Stimulated activated CD4-positive, alpha-beta T cell treated with anti-CD3 and anti-CD28 coated beads, Interleukin-1b, Interleukin-23, amount 100 ng/mL, for 24 hours (primary cell): Measurements from ENCODE around the gene MIPEP.

ENCODE experiments used
- DNase-seq, 4 experiments: peaks; one replicate each; pipeline ENCODE4 v3.0.0-alpha.2; 2020; ENCODE audit warnings: low read depth in 4 of 4, low spot score in 1 of 4

MIPEP gene

DNA sequence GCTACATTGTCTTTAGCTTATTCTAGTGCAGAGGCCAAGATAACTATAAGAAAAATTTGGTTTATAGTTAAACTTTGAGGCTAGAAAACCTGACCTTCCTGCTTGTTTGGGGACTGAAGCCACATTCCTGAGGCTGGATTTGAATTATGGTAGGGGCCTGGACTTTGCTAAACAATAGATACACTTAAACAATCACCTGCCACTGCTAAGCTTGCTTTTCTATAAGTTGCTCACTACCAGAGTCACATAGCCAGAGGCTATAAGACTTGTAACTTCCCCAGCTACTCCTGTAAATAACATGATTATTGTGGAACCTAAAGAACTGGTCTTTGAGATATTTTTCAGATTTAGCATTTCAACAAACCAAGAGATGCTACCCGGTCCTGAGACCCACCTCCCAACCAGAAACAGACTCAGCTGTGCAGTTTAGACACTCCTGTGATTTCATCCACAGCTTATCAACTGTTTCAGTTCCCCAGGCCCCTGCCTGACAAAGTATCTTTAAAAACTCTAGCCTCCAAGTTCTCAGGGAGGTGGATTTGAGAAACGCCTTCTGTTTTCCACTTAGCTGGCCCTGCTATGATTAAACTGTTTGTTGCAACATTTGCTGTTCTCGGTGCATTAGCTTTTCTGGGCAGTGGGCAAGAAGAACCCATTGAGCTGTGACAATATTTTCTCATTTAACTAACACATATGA lies 77.7 kb downstream of the MIPEP start:
- no peak for DNase-seq

DNA sequence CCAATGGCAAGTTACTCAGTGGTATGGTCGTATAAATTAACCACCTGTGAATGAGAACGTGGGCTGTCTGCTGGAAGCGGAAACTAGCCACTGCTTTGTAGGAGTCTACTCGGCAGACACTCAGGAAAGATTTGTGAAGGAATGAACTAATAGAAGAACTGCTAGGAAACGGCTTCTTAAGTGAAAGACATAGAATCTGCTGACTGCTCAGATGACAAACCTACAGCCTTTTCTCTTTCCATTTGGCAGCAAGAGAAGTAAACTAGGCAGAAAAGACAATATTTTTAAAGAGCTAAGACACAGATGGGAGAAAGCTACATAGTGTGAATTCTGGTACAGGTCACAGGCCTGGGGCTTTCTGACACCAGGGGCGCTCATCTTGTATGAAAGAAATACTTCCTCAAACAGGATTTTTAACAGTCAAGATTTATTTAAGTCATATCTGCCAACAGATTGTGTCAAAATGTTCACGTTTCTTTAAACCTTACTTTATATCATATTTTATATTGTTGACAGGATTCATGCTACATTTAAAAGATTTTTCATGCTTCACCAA lies 78.4 kb downstream of the MIPEP start:
- no peak for DNase-seq

GRCh38 chr13:23808803-23809202 lies 80.4 kb downstream of the MIPEP start:
- no peak for DNase-seq

DNA sequence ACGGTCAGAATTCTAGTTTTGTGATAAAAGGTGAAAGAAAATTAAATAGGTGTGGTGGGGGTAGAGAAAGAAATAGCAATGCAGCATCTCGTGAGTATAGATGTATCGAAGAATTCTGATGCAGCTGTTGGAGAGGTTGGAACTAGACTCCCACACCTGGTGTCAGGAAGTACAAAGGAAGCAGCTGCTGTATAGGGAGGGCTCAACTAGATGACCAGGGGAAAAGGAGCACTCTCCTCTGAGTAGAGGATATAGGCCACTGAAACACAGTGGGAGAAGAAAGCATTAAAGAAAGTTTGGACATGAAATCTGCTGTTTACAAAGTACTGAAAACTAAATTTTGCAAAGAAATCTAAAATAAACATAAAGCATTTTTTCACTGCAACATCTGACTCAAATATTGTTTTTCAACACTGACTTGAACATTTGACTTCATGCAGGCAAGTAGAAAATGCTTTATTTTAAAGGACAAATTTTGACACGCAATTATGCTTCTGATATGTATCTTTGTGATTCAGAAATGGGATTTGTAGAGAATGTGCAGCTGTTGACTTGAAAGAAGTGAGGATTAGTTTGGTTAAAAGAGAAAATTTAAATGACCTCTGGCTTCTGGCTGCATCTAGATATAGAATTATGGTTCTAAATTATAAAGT lies 82.2 kb downstream of the MIPEP start:
- no peak for DNase-seq

DNA sequence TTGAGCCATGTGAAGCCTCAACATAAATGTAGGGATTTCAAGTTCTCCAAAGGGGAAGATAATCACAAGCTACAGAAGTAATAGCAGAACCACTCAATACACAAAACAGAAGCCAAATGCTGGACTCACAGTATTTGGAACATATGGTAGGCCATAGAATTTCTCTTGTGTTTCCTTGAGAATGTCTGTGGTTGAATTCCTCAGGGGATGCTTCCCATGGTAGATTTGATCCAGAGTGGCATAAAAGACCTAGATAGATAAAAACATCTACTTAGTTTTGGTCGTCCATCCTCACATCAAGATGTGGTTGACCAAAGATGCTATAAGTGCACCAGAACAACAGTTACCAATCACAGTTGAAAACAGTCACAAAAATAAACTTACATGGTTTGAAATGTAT lies 83.4 kb downstream of the MIPEP start:
- DNase-seq, result no peak

GRCh38 chr13:23805122-23805521 lies 84.1 kb downstream of the MIPEP start:
- DNase-seq, result no peak

DNA sequence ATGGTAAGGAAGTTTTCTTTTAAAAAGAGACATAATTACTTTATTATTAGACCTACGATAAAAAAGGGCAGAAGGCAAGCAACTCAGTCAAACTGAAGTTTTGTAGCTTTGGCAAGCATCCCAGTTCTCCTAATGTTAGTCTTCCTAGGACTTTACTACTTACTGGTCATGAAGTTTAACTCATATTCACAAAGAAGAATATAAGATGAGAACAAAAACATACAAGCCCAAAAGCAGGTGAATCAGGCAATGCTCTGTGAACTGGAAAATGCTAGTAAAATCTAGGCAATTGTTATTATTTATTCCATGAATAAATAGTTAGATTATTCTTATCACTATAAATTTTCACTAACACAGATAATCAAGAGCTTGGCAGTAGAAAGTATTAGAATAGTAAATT lies 85.0 kb downstream of the MIPEP start:
- no peak for DNase-seq

DNA sequence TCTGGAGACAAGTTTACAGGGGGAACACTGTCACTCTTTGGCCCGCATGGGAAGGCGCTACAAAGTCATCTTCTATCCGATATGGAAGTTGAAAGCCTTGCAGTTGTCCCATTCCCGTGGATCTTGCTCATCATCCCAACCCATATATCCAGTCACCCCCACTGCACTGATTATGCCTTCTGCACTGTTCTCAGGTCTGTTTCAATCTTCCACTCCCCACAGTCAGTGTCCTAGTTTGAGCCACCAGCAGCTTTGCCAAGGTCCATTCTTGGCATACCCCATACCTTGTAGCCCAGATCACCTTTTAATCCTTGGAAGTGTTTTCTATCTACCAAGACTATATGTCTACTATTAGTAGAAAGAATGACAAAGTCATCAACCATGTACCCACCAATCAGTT lies 88.1 kb downstream of the MIPEP start:
- DNase-seq, result no peak

GRCh38 chr13:23799945-23800344 lies 89.3 kb downstream of the MIPEP start:
- DNase-seq, result no peak

DNA sequence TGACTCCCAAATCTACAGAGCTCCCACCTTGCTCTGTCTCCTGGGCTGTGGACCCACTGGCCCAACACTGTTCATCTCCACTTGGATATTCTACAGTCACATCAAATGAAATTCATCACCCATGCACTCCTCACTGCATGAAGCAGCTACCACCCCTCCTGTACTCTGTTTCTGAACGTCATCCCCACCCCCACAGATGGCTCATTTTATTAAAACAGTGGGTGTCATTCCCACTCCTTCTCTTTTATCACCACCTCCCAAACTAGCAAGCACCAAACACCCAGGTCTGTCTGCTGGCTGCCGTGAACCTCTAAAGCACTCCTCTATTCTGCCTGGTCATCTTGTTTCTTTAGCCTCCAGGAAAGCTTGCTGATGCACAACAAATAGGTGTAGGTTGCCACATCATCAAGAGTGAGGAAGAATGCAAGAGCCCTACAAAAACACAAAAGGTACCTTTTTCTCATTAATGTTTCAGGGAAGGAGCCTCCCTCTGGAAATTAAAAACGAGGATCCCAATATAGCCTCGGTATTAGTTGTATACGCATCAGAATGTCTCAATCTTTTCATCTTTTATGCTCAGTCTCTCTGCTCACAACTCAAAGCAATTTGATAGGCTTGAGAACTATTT lies 91.8 kb downstream of the MIPEP start:
- no peak for DNase-seq

DNA sequence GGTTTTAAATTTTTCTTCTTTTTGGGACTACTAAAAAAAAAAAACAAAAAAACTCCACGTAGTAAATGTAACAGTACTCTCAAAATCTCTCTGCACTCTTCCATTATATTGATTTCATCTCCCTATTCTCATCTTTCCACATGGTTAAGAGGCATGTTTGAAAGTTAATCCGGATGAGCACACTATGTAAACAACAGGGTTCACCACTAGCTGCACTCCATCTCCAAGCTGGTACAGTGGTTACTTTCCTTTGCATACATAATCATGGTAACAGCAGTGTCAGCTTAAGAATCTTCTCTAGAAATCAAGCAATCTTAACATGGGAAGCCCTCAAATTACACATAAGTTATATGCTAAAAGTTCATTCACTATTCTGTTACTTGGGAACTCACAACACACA lies 92.6 kb downstream of the MIPEP start:
- DNase-seq, result no peak

GRCh38 chr13:23794267-23795161 lies 94.7 kb downstream of the MIPEP start:
- DNase-seq, result no peak

- DNase-seq, result no peak
Observed at GRCh38 chr13:23793711-23794110, 95.5 kb downstream of the MIPEP start.

DNA sequence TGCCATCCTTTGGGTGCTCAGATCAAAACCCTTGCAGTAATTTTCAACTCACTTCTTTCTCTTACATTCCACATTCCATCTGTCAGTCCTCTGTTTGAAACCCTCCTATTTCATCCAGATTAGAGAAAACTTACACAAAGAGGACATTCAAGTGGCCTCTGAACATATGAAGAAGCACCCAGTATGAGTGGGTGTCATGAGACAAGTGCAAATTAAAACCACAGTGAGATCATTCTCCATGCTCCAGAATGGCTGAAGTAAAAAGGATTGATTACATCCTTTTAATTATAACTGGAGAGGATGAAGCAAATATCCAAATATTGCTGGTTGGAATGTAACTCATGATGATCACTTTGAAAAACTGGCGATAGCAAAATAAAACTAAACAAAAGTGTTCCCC lies 96.5 kb downstream of the MIPEP start:
- no peak for DNase-seq

DNA sequence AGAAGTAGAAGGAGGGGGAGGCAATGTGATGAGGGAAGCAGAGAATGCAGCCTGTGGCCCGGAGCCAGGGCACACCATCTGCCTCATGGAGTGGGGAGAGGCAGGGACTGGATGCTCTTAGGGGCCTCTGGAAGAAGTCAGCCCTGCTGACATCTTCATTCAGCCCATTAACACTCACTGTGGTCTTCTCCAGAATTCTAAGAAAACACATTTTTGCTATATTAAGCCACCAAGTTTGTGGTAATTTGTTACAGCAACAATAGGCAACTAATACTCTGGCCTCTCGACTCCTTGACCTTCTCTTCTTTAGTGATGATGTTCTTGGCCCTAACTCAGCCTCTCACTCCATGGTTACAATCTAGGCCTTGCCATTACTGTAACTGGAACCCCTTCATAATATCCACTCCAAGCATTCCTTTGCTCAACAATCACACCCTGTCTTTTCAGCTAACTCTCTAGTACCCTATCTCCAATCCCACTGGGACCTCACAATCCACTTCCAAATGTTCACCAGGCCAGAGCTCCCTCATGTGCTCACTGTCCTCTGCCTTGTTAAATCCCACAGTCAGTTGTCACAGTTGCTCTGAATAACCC lies 98.5 kb downstream of the MIPEP start:
- no peak for DNase-seq

GRCh38 chr13:23789576-23790346 lies 99.4 kb downstream of the MIPEP start:
- no peak for DNase-seq

- no peak for DNase-seq
Observed at GRCh38 chr13:23788459-23788858, 100.7 kb downstream of the MIPEP start.

DNA sequence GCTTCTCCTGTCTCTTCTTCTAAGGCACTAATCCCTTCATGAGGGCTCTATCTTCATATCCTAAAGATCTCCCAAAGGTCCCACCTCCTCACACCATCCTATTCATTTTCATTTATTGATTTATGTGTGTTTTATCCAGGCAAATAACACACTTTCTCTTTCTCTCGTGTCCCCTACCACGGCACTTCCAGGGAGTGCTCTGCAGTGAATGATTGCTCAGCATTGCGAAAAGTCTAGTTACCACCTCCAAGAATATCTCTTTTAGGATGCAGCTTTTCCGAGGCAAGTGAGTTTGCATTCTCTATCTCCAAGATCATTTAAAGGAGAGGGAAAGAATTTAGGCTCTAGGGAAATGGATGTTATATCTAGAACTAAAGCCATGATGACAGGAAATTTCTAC lies 101.7 kb downstream of the MIPEP start:
- DNase-seq, result no peak

DNA sequence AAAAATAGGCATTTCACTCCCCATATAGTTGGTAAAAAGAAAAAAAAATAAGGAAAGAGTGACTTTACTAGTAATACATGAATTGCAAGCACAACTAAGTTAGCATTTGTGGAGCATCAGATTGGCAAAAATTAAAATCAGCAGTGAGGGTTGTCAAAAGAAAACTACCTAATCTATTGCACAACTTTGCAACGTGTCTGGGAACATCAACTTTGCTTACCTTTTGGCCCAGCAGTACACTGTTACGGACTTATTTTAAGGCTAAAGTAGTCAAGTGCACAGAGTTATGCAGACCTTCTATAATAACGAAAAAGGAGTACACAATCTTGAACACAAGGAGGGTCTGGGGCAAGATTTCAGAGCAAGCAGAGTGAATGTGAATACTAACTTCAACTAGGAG lies 102.6 kb downstream of the MIPEP start:
- DNase-seq, result no peak

- DNase-seq, result no peak
Observed at GRCh38 chr13:23778879-23779278, 110.3 kb downstream of the MIPEP start.
